ENCODE results near the gene THAP11.
A peak's percentile ranks its signal among the peaks of the same experiment; 100 is the strongest.

The THAP11 gene

GRCh38 chr16:67841816-67842508 lies at the start of gene THAP11:
Gene THAP11 (plus strand): TSS chr16:67842320. CDS start chr16:67842555, 235 bp downstream.
- Mint-ChIP-seq H3K27ac (peak within 1 kb of the TSS; percentile 96), H3K4me1 (ENCODE audit: low read depth) (peaks cover 31% of the 10 kb centered on the region), H3K9me3 (no peaks in the 10 kb centered on the region), H3K36me3 (ENCODE audit: low read depth) (peaks cover 4% of the 10 kb centered on the region), H3K4me3 (peak within 1 kb of the TSS; percentile 91), H3K27me3 (ENCODE audit: low read depth) (no peaks in the 10 kb centered on the region)

- no peak overlapping the region for H3K4me3 Mint-ChIP-seq
- peak overlapping the region; percentile 2 for H3K27ac Mint-ChIP-seq
- H3K27me3 Mint-ChIP-seq (ENCODE audit: low read depth) = no peaks in the 10 kb centered on the region
- H3K4me1 Mint-ChIP-seq (ENCODE audit: low read depth) = peaks cover 17% of the 10 kb centered on the region
- H3K9me3 Mint-ChIP-seq = no peaks in the 10 kb centered on the region
- H3K36me3 Mint-ChIP-seq (ENCODE audit: low read depth) = peaks cover 21% of the 10 kb centered on the region
These were observed 45.9 kb upstream of the THAP11 start for GRCh38 chr16:67796099-67796718.

- Mint-ChIP-seq H3K36me3 (ENCODE audit: low read depth) (peaks cover 53% of the 10 kb centered on the region), H3K27me3 (ENCODE audit: low read depth) (no peaks in the 10 kb centered on the region), H3K4me1 (ENCODE audit: low read depth) (peaks cover 51% of the 10 kb centered on the region), H3K27ac (peak overlapping the region; percentile 49), H3K9me3 (no peaks in the 10 kb centered on the region), H3K4me3 (no peak overlapping the region)
These were observed 41.7 kb upstream of the THAP11 start for GRCh38 chr16:67800338-67800926.

GRCh38 chr16:67801241-67801640 lies 40.9 kb upstream of the THAP11 start:
- peak overlapping the region; percentile 29 for H3K4me3 Mint-ChIP-seq
- peaks cover 53% of the 10 kb centered on the region for H3K4me1 Mint-ChIP-seq (ENCODE audit: low read depth)
- H3K36me3 Mint-ChIP-seq (ENCODE audit: low read depth) = peaks cover 53% of the 10 kb centered on the region

GRCh38 chr16:67801883-67802282 lies 40.2 kb upstream of the THAP11 start:
- H3K4me1 Mint-ChIP-seq (ENCODE audit: low read depth) = peaks cover 53% of the 10 kb centered on the region
- no peaks in the 10 kb centered on the region for H3K9me3 Mint-ChIP-seq
- H3K27me3 Mint-ChIP-seq (ENCODE audit: low read depth) = no peaks in the 10 kb centered on the region
- H3K36me3 Mint-ChIP-seq (ENCODE audit: low read depth) = peaks cover 53% of the 10 kb centered on the region
- H3K4me3 Mint-ChIP-seq = peak overlapping the region; percentile 29
- peak overlapping the region; percentile 79 for H3K27ac Mint-ChIP-seq

More at GRCh38 chr16:67801241-67801640, 40.9 kb upstream of the THAP11 start:
- no peaks in the 10 kb centered on the region for H3K9me3 Mint-ChIP-seq
- H3K27me3 Mint-ChIP-seq (ENCODE audit: low read depth) = no peaks in the 10 kb centered on the region
- H3K27ac Mint-ChIP-seq = peak overlapping the region; percentile 79

- peak overlapping the region; percentile 84 for H3K27ac Mint-ChIP-seq
- peaks cover 51% of the 10 kb centered on the region for H3K4me1 Mint-ChIP-seq (ENCODE audit: low read depth)
- H3K9me3 Mint-ChIP-seq = no peaks in the 10 kb centered on the region
- H3K4me3 Mint-ChIP-seq = peak overlapping the region; percentile 48
- peaks cover 43% of the 10 kb centered on the region for H3K36me3 Mint-ChIP-seq (ENCODE audit: low read depth)
- no peaks in the 10 kb centered on the region for H3K27me3 Mint-ChIP-seq (ENCODE audit: low read depth)
These were observed 38.2 kb upstream of the THAP11 start for GRCh38 chr16:67803894-67804293.

GRCh38 chr16:67804853-67805542 lies 37.1 kb upstream of the THAP11 start:
- Mint-ChIP-seq H3K4me3 (peak overlapping the region; percentile 88), H3K27me3 (ENCODE audit: low read depth) (no peaks in the 10 kb centered on the region), H3K4me1 (ENCODE audit: low read depth) (peaks cover 46% of the 10 kb centered on the region), H3K36me3 (ENCODE audit: low read depth) (peaks cover 43% of the 10 kb centered on the region), H3K27ac (peak overlapping the region; percentile 84), H3K9me3 (no peaks in the 10 kb centered on the region)

GRCh38 chr16:67805718-67806427 lies 36.2 kb upstream of the THAP11 start:
- Mint-ChIP-seq H3K27ac (peak overlapping the region; percentile 84), H3K4me1 (ENCODE audit: low read depth) (peaks cover 39% of the 10 kb centered on the region), H3K4me3 (peak overlapping the region; percentile 88)

GRCh38 chr16:67806428-67807147 lies 35.5 kb upstream of the THAP11 start, which contains the start of the genes RANBP10 and TSNAXIP1:
Gene RANBP10 (minus strand): TSS chr16:67806560. CDS start chr16:67806536, 24 bp downstream.
Gene TSNAXIP1 (plus strand): TSS chr16:67806889. CDS start chr16:67807150, 261 bp downstream.
- peaks cover under 1% of the 10 kb centered on the region for H3K27me3 Mint-ChIP-seq (ENCODE audit: low read depth)
- H3K9me3 Mint-ChIP-seq = no peaks in the 10 kb centered on the region
- peak within 1 kb of the TSS; percentile 84 for H3K27ac Mint-ChIP-seq
- peaks cover 32% of the 10 kb centered on the region for H3K4me1 Mint-ChIP-seq (ENCODE audit: low read depth)
- H3K36me3 Mint-ChIP-seq (ENCODE audit: low read depth) = peaks cover 31% of the 10 kb centered on the region
- H3K4me3 Mint-ChIP-seq = peak within 1 kb of the TSS; percentile 88

More at GRCh38 chr16:67805718-67806427, 36.2 kb upstream of the THAP11 start:
- Mint-ChIP-seq H3K36me3 (ENCODE audit: low read depth) (peaks cover 36% of the 10 kb centered on the region), H3K27me3 (ENCODE audit: low read depth) (no peaks in the 10 kb centered on the region), H3K9me3 (no peaks in the 10 kb centered on the region)

GRCh38 chr16:67807148-67807682 lies 34.9 kb upstream of the THAP11 start:
- Mint-ChIP-seq H3K27me3 (ENCODE audit: low read depth) (peaks cover 4% of the 10 kb centered on the region), H3K9me3 (no peaks in the 10 kb centered on the region), H3K4me3 (peak overlapping the region; percentile 88), H3K36me3 (ENCODE audit: low read depth) (peaks cover 25% of the 10 kb centered on the region), H3K27ac (peak overlapping the region; percentile 84), H3K4me1 (ENCODE audit: low read depth) (peaks cover 26% of the 10 kb centered on the region)

GRCh38 chr16:67811899-67812298 lies 30.2 kb upstream of the THAP11 start:
- Mint-ChIP-seq H3K36me3 (ENCODE audit: low read depth) (no peaks in the 10 kb centered on the region), H3K4me1 (ENCODE audit: low read depth) (peaks cover 5% of the 10 kb centered on the region), H3K27ac (no peak overlapping the region), H3K9me3 (no peaks in the 10 kb centered on the region), H3K27me3 (ENCODE audit: low read depth) (peaks cover 4% of the 10 kb centered on the region), H3K4me3 (no peak overlapping the region)

GRCh38 chr16:67814567-67814966 lies 27.6 kb upstream of the THAP11 start:
- Mint-ChIP-seq H3K27ac (no peak overlapping the region), H3K27me3 (ENCODE audit: low read depth) (peaks cover 4% of the 10 kb centered on the region), H3K4me1 (ENCODE audit: low read depth) (peaks cover 5% of the 10 kb centered on the region), H3K9me3 (no peaks in the 10 kb centered on the region), H3K36me3 (ENCODE audit: low read depth) (no peaks in the 10 kb centered on the region), H3K4me3 (no peak overlapping the region)

GRCh38 chr16:67820608-67821259 lies 21.4 kb upstream of the THAP11 start:
- no peaks in the 10 kb centered on the region for H3K36me3 Mint-ChIP-seq (ENCODE audit: low read depth)
- no peaks in the 10 kb centered on the region for H3K27me3 Mint-ChIP-seq (ENCODE audit: low read depth)
- peaks cover 5% of the 10 kb centered on the region for H3K4me1 Mint-ChIP-seq (ENCODE audit: low read depth)
- H3K9me3 Mint-ChIP-seq = no peaks in the 10 kb centered on the region
- no peak overlapping the region for H3K27ac Mint-ChIP-seq
- no peak overlapping the region for H3K4me3 Mint-ChIP-seq
